H1 (cell line): Measurements from ENCODE around the gene SCAMP3. TPM values are rescaled to one million over a fixed set of nuclear protein-coding genes. Genes with fewer than 3 reads are reported as not detected.

Experiments
- CTCF ChIA-PET: fragments of 300-600 bp; sonication (Branson Sonifier 250); formaldehyde crosslinking; loops from one replicate; lab custom pipeline; 2021; ENCODE audit not compliant: partially characterized antibody; lab: Charles Lee
- POLR2A ChIA-PET: fragments of 300-600 bp; sonication (Branson Sonifier 250); formaldehyde crosslinking; loops from one replicate; lab custom pipeline; 2021; ENCODE audit warnings: inconsistent platforms; ENCODE audit not compliant: partially characterized antibody; lab: Charles Lee
- DNase-seq, 2 experiments: peaks; one replicate each; pipeline versions ENCODE4 v3.0.0 to v3.0.0-alpha.2; 2010 to 2022; ENCODE audit warnings: low spot score in 2 of 2, low read depth in 1 of 2, mixed read lengths in 1 of 2
- FAIRE-seq: peaks from 2 replicates; lab custom pipeline; 2011; peaks lifted over from hg19 to GRCh38; lab: Jason Lieb, UNC
- H2AFZ ChIP-seq: 2 replicates; pipeline ENCODE4 v1.8.1; 2012; ENCODE audit warnings: low read length, inconsistent platforms
- H2AK5ac ChIP-seq: 2 replicates; pipeline ENCODE4 v1.6.1; 2013; ENCODE audit warnings: low read depth, low read length
- H2BK120ac ChIP-seq: replicated peaks from 2 replicates; pipeline ENCODE3; 2013; ENCODE audit warnings: low read depth, low read length, inconsistent platforms
- H2BK12ac ChIP-seq: 2 replicates; pipeline ENCODE4 v1.6.1; 2013; ENCODE audit warnings: low read depth, low read length
- H2BK15ac ChIP-seq: 2 replicates; pipeline ENCODE4 v1.6.1; 2013; ENCODE audit warnings: low read length
- H2BK20ac ChIP-seq: 2 replicates; pipeline ENCODE4 v1.6.1; 2013; ENCODE audit warnings: low read length
- H2BK5ac ChIP-seq: 2 replicates; pipeline ENCODE4 v1.6.1; 2013; ENCODE audit warnings: low read depth, low read length
- H3K14ac ChIP-seq: 2 replicates; pipeline ENCODE4 v1.6.1; 2013; ENCODE audit warnings: inconsistent platforms; ENCODE audit not compliant: insufficient read length
- H3K18ac ChIP-seq: 2 replicates; pipeline ENCODE4 v1.6.1; 2013; ENCODE audit warnings: low read length; ENCODE audit errors: extremely low read depth
- H3K23ac ChIP-seq: 2 replicates; pipeline ENCODE4 v1.6.1; 2013; ENCODE audit warnings: inconsistent platforms; ENCODE audit not compliant: insufficient read length
- H3K23me2 ChIP-seq: 2 replicates; pipeline ENCODE4 v1.6.1; 2013; ENCODE audit warnings: low read depth, low read length
- H3K27ac ChIP-seq: 2 replicates; pipeline ENCODE4 v1.6.1; 2011; ENCODE audit warnings: low read depth, low read length, inconsistent platforms
- H3K27me3 ChIP-seq, 4 experiments: replicated peaks in 1 of 4; 1 replicate in 1 of 4; 2 replicates in 3 of 4; pipeline versions ENCODE4 v1.6.1 to v1.8.1; 2011 to 2013; ENCODE audit warnings: low read length in 3 of 4, mild to moderate bottlenecking in 3 of 4, inconsistent platforms in 2 of 4, mixed read lengths in 2 of 4, moderate library complexity in 1 of 4; ENCODE audit not compliant: control insufficient read depth in 3 of 4, insufficient read depth in 3 of 4; ENCODE audit errors: extremely low read depth in 1 of 4
- H3K36me3 ChIP-seq, 4 experiments: 2 replicates each; pipeline versions ENCODE4 v1.6.1 to v1.8.1; 2011 to 2013; ENCODE audit warnings: mild to moderate bottlenecking in 4 of 4, low read length in 3 of 4, moderate library complexity in 2 of 4, control low read depth in 1 of 4, inconsistent platforms in 1 of 4; ENCODE audit not compliant: insufficient read depth in 4 of 4, control insufficient read depth in 2 of 4
- H3K4ac ChIP-seq: replicated peaks from 2 replicates; pipeline ENCODE3; 2013; ENCODE audit warnings: low read length, low read depth, mixed read lengths, inconsistent platforms; ENCODE audit not compliant: insufficient read length
- H3K4me1 ChIP-seq, 4 experiments: replicated peaks in 1 of 4; 1 replicate in 1 of 4; 2 replicates in 3 of 4; pipeline versions ENCODE4 v1.6.1 to v1.8.1; 2011 to 2013; ENCODE audit warnings: low read length in 3 of 4, inconsistent platforms in 2 of 4, mixed read lengths in 1 of 4; ENCODE audit not compliant: insufficient read depth in 4 of 4, control insufficient read depth in 3 of 4
- H3K4me2 ChIP-seq, 2 experiments: 2 replicates each; pipeline versions ENCODE4 v1.6.1 to v1.8.1; 2011 to 2013; ENCODE audit warnings: low read depth in 2 of 2, low read length in 2 of 2, control low read depth in 1 of 2, inconsistent platforms in 1 of 2, mild to moderate bottlenecking in 1 of 2; ENCODE audit not compliant: insufficient read depth in 1 of 2
- H3K4me3 ChIP-seq, 4 experiments: fragments of 200-600, 300-600 bp in 1 of 4; sonication (generic), shearing (Covaris generic), sonication (Bioruptor Twin) in 1 of 4; 2 replicates each; pipeline versions ENCODE4 v1.5.1 to v1.8.1; 2011 to 2016; ENCODE audit warnings: low read length in 4 of 4, low read depth in 3 of 4, control low read depth in 2 of 4, inconsistent platforms in 2 of 4, mild to moderate bottlenecking in 2 of 4, mixed read lengths in 1 of 4, moderate library complexity in 1 of 4; ENCODE audit not compliant: insufficient read depth in 2 of 4; ENCODE audit errors: extremely low read depth in 1 of 4
- H3K56ac ChIP-seq: replicated peaks from 2 replicates; pipeline ENCODE3; 2013; ENCODE audit warnings: low read depth, mild to moderate bottlenecking, mixed read lengths, low read length, inconsistent platforms; ENCODE audit not compliant: insufficient read length
- H3K79me1 ChIP-seq: 2 replicates; pipeline ENCODE4 v1.6.1; 2013; ENCODE audit warnings: low read depth, low read length, control low read depth
- H3K79me2 ChIP-seq, 2 experiments: 2 replicates each; pipeline versions ENCODE4 v1.6.1 to v1.8.1; 2012 to 2013; ENCODE audit warnings: low read length in 2 of 2, mild to moderate bottlenecking in 2 of 2, inconsistent platforms in 1 of 2; ENCODE audit not compliant: insufficient read depth in 2 of 2, control insufficient read depth in 1 of 2
- H3K9ac ChIP-seq, 4 experiments: replicated peaks in 1 of 4; 1 replicate in 1 of 4; 2 replicates in 3 of 4; pipeline versions ENCODE4 v1.6.1 to v1.8.1; 2011 to 2013; ENCODE audit warnings: low read depth in 3 of 4, low read length in 3 of 4, control low read depth in 2 of 4, mild to moderate bottlenecking in 2 of 4, moderate library complexity in 2 of 4, inconsistent platforms in 1 of 4; ENCODE audit errors: extremely low read depth in 1 of 4
- H3K9me3 ChIP-seq, 2 experiments: 2 replicates each; pipeline versions ENCODE4 v1.6.1 to v1.8.1; 2012 to 2013; ENCODE audit warnings: mild to moderate bottlenecking in 2 of 2, moderate library complexity in 2 of 2, control low read depth in 1 of 2, inconsistent platforms in 1 of 2, low read depth in 1 of 2, low read length in 1 of 2, mixed read lengths in 1 of 2; ENCODE audit not compliant: insufficient read depth in 2 of 2
- H4K20me1 ChIP-seq, 2 experiments: replicated peaks in 1 of 2; 2 replicates each; pipeline versions ENCODE3 to v1.8.1; 2011 to 2013; ENCODE audit warnings: inconsistent platforms in 2 of 2, low read length in 2 of 2, mild to moderate bottlenecking in 1 of 2; ENCODE audit not compliant: insufficient read depth in 2 of 2, control insufficient read depth in 1 of 2
- H4K5ac ChIP-seq: 2 replicates; pipeline ENCODE4 v1.6.1; 2013; ENCODE audit warnings: low read length, low read depth, mixed read lengths, inconsistent platforms; ENCODE audit not compliant: insufficient read length
- H4K8ac ChIP-seq: 2 replicates; pipeline ENCODE4 v1.8.0; 2013; ENCODE audit warnings: mild to moderate bottlenecking, moderate library complexity, low read length, inconsistent platforms; ENCODE audit not compliant: insufficient read depth; ENCODE audit errors: extremely low read depth
- H4K91ac ChIP-seq: replicated peaks from 2 replicates; pipeline ENCODE3; 2013; ENCODE audit warnings: low read length, mixed read lengths, inconsistent platforms; ENCODE audit not compliant: insufficient read length
- JUN ChIP-seq: IDR thresholded peaks from 2 replicates; pipeline ENCODE4 v1.6.1; 2011; ENCODE audit warnings: low read depth, mild to moderate bottlenecking, improper control_type of control experiment, low read length
- WGBS, 2 experiments: shearing (Covaris generic) in 1 of 2; methylation state at CpG; one replicate each; pipeline versions ENCODE4 v1.1.6 to v1.1.7; 2013 to 2015; ENCODE audit warnings: low lambda C conversion rate in 2 of 2, mixed read lengths in 2 of 2, inconsistent platforms in 1 of 2, low coverage in 1 of 2, missing lambda C conversion rate in 1 of 2; ENCODE audit not compliant: insufficient replicate concordance in 2 of 2, insufficient coverage in 1 of 2, insufficient read length in 1 of 2; ENCODE audit errors: extremely low coverage in 1 of 2, missing lambda C conversion rate in 1 of 2; 5-methylcytosine and 5-hydroxymethylcytosine counted together
- polyA plus RNA-seq, 7 experiments: library from polyadenylated mRNA; depleted of rRNA in 3 of 7; stranded (reverse) in 5 of 7; unstranded in 2 of 7; fragments of >200 nt in 5 of 7; fragments of 200-250 nt in 2 of 7; gene quantifications; 1 replicate in 5 of 7; 2 replicates in 1 of 7; 4 replicates in 1 of 7; pipeline versions ENCODE4 v1.2.1 to v1.2.3, GENCODE V29; 2011 to 2013; ENCODE audit warnings: missing spikeins in 2 of 7, mixed read lengths in 2 of 7
- total RNA-seq: library from RNA; stranded (reverse); fragmentation: NEBNext Ultra II Directional; extraction: Animal tissue kit (Norgen Biotek cat#: 25700); gene quantifications from 2 replicates; pipeline ENCODE4 v1.2.1, GENCODE V29; 2021

The SCAMP3 gene
- total and polyA plus RNA-seq, 2 of the 8 experiments (the other 6 are each of a cell fraction or from before 2014, with no cell fraction given): 48.9 to 143 TPM

DNA sequence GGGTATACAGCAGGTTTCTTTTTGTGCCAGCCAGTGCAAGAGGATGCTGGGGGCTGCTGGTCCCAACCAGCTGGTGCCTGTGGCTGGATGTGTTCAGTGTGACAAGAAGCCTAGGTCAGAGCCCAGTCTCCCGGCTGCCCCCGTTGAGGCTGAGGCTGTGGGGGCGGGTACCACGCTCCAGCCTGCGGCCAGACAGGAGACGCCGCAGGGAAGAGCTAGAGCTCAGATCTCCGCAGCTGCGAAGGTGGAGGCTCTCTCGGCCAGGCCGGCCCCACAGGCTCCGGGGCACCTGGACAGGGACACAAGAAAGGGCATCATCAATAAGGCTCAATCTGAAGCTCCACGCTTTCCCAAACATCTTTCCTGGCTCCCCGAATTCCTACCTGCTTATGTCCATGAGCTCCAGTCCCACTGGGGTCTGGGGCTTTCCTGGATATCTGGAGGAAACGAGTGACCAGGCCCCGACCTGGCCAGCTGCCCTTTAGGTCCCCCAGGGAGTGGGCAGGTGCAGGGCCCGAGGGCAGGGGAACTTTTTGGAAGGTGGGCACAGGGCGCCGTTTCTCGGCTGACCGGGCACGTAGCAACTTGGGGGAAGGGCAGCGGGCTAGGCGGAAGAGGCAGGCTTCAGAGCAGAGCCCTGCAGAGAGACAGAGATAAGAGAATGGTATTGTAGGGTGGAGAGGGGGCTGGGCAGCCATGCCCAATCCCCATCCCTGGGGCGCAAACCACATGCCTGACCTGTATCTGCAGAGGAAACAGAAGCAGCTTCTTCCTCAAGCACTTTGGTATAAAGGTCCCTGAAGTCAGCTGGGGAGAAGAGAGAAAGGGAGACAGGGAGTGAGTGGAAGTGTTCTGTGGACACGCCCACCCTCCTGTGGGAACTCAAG is 14.2 kb downstream of the SCAMP3 start:
- H2AFZ ChIP-seq: no peak overlapping the region
- TF ChIP-seq JUN: no peak
- peaks cover 5% of the 10 kb centered on the region; the same call in 1 of the 2 replicates for H3K23me2 ChIP-seq
- ChIA-PET POLR2A (interaction anchor here (0.9 to 7.1 kb wide), 9 partner anchors 13 to 54 kb away, joined by 3 to 48 read pairs (median 4); partner anchors contain the start of genes CLK2, MTX1 and SCAMP3), CTCF (interaction anchor here (0.6 to 15.2 kb wide), 17 partner anchors 7 to 858 kb away, joined by 3 to 227 read pairs (median 3); partner anchors contain the start of genes FDPS and RUSC1)
- DNase-seq (no peak), FAIRE-seq (no peak)
- no peak overlapping the region for H2BK120ac ChIP-seq
- H2BK20ac ChIP-seq: no peak overlapping the region
- H4K8ac ChIP-seq: no peak overlapping the region; the same call in 1 of the 2 replicates
- no peak overlapping the region for H3K14ac ChIP-seq
- H3K56ac ChIP-seq: no peak overlapping the region
- 95% methylated on average over 18 of the region's 26 CpGs; no CpG with 5 or more reads in 1 of the 2 experiments for WGBS, 2 experiments
- H3K79me2 ChIP-seq: no peaks in the 10 kb centered on the region
- no peak overlapping the region for H2BK12ac ChIP-seq
- H3K18ac ChIP-seq: no peak overlapping the region
- H3K27ac ChIP-seq: no peak overlapping the region
- peaks cover 0 to 5% (median 2%) of the 10 kb centered on the region in 4 experiments; a peak in 3 of 7 replicates for H3K4me1 ChIP-seq
- H3K4ac ChIP-seq: no peak overlapping the region
- peaks cover 0 to 9% (median 2%) of the 10 kb centered on the region in 4 experiments; a peak in 2 of 8 replicates for H3K36me3 ChIP-seq
- no peak overlapping the region for H4K91ac ChIP-seq
- H3K4me3 ChIP-seq: no peak overlapping the region
- H3K27me3 ChIP-seq: peaks cover 0 to 14% (median 4%) of the 10 kb centered on the region in 4 experiments; a peak in 2 of 7 replicates
- no peak overlapping the region for H4K5ac ChIP-seq
- H2BK5ac ChIP-seq: no peak overlapping the region
- H3K9ac ChIP-seq: no peak overlapping the region
- H2BK15ac ChIP-seq: no peak overlapping the region
- H3K23ac ChIP-seq: no peak overlapping the region
- H3K4me2 ChIP-seq: no peak overlapping the region
- H3K9me3 ChIP-seq: no peaks in the 10 kb centered on the region
- peaks cover 0 to 5% of the 10 kb centered on the region in 2 experiments for H4K20me1 ChIP-seq
- no peak overlapping the region for H2AK5ac ChIP-seq
- H3K79me1 ChIP-seq: no peaks in the 10 kb centered on the region
